HEK293T (cell line): ENCODE measurements around the gene ZBED4.

Experiments
- CTCF ChIA-PET: fragments of 350-600 bp; formaldehyde crosslinking; extraction: SDS; loops from one replicate; lab custom pipeline; 2021; ENCODE audit warnings: antibody characterized with exemption, inconsistent platforms; lab: Yijun Ruan, JAX
- POLR2A ChIA-PET: fragments of 350-600 bp; formaldehyde crosslinking; extraction: SDS; loops from one replicate; lab custom pipeline; 2020; ENCODE audit warnings: antibody characterized with exemption, inconsistent platforms; lab: Yijun Ruan, JAX
- DNase-seq: peaks from one replicate; pipeline ENCODE4 v3.0.0; 2012; ENCODE audit warnings: mixed read lengths; ENCODE audit errors: extremely low spot score
- ARNT ChIP-seq: fragments of 450-650 bp; IDR thresholded peaks from 2 replicates; pipeline ENCODE4 v1.6.1; 2017; ENCODE audit warnings: mild to moderate bottlenecking
- BHLHE40 ChIP-seq: fragments of 450-650 bp; IDR thresholded peaks from 2 replicates; pipeline ENCODE4 v1.6.1; 2016; ENCODE audit warnings: mild to moderate bottlenecking, moderate library complexity, borderline replicate concordance
- CTBP1 ChIP-seq: fragments of 450-650 bp; IDR thresholded peaks from 2 replicates; pipeline ENCODE4 v1.6.1; 2016; ENCODE audit warnings: borderline replicate concordance
- ELF4 ChIP-seq: fragments of 450-650 bp; IDR thresholded peaks from 2 replicates; pipeline ENCODE4 v1.6.1; 2017; ENCODE audit warnings: antibody characterized with exemption
- FOXA1 ChIP-seq: fragments of 450-650 bp; IDR thresholded peaks from 2 replicates; pipeline ENCODE4 v1.6.1; 2016; ENCODE audit warnings: mild to moderate bottlenecking
- FOXK2 ChIP-seq: fragments of 450-650 bp; IDR thresholded peaks from 2 replicates; pipeline ENCODE4 v1.6.1; 2016; ENCODE audit warnings: mild to moderate bottlenecking
- FOXM1 ChIP-seq: fragments of 450-650 bp; IDR thresholded peaks from 2 replicates; pipeline ENCODE4 v1.6.1; 2017; ENCODE audit warnings: mild to moderate bottlenecking, borderline replicate concordance
- HDGF ChIP-seq: fragments of 450-650 bp; IDR thresholded peaks from 2 replicates; pipeline ENCODE4 v1.6.1; 2017; ENCODE audit warnings: antibody characterized with exemption, borderline replicate concordance
- L3MBTL2 ChIP-seq: fragments of 450-650 bp; conservative IDR thresholded peaks from 2 replicates; pipeline ENCODE4 v1.6.1; 2016; ENCODE audit warnings: mild to moderate bottlenecking
- LEF1 ChIP-seq: fragments of 450-650 bp; IDR thresholded peaks from 2 replicates; pipeline ENCODE4 v1.6.1; 2017; ENCODE audit warnings: mild to moderate bottlenecking, borderline replicate concordance
- NFRKB ChIP-seq: fragments of 450-650 bp; IDR thresholded peaks from 2 replicates; pipeline ENCODE4 v1.6.1; 2016; ENCODE audit warnings: mild to moderate bottlenecking, moderate library complexity
- SP1 ChIP-seq: fragments of 450-650 bp; IDR thresholded peaks from 2 replicates; pipeline ENCODE4 v1.6.1; 2017
- SUZ12 ChIP-seq: fragments of 450-650 bp; IDR thresholded peaks from 2 replicates; pipeline ENCODE4 v1.6.1; 2016; ENCODE audit warnings: mild to moderate bottlenecking
- TARDBP ChIP-seq: fragments of 450-650 bp; IDR thresholded peaks from 2 replicates; pipeline ENCODE4 v1.6.1; 2016
- ZNF384 ChIP-seq: fragments of 450-650 bp; IDR thresholded peaks from 2 replicates; pipeline ENCODE4 v1.6.1; 2016
- TF ChIP-seq, protein P1 (sequence below): fragments of 450-650 bp; IDR thresholded peaks from 2 replicates; pipeline ENCODE4 v1.6.1; 2016

ZBED4 gene

DNA sequence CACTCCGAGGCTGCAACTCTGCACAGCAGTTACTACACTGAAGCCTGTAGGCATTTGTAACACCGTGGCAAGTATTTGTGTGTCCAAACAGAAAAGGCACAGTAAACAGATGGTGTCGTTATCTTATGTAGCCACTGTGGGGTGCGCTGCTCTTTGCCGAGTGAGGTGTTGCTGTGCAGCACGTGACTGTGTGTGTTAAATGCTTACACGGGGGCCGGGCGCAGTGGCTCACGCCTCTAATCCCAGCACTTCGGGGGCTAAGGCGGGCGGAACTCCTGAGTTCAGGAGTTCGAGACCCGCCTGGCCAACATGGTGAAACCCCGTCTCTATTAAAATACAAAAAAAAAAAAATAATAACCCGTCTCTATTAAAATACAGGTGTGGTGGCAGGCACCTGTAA is 11.5 kb downstream of the ZBED4 start:
- ChIA-PET CTCF (no interaction called here), POLR2A (no interaction called here)
- TF ChIP-seq FOXK2 (no peak), LEF1 (no peak), L3MBTL2 (no peak), ARNT (no peak), ZNF384 (no peak), NFRKB (no peak), CTBP1 (no peak), ELF4 (no peak), SP1 (no peak), TARDBP (no peak), BHLHE40 (no peak), FOXM1 (no peak), FOXA1 (no peak), SUZ12 (no peak), HDGF (no peak)
- TF ChIP-seq, protein P1, sequence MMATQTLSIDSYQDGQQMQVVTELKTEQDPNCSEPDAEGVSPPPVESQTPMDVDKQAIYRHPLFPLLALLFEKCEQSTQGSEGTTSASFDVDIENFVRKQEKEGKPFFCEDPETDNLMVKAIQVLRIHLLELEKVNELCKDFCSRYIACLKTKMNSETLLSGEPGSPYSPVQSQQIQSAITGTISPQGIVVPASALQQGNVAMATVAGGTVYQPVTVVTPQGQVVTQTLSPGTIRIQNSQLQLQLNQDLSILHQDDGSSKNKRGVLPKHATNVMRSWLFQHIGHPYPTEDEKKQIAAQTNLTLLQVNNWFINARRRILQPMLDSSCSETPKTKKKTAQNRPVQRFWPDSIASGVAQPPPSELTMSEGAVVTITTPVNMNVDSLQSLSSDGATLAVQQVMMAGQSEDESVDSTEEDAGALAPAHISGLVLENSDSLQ = no peak
- DNase-seq = no peak

DNA sequence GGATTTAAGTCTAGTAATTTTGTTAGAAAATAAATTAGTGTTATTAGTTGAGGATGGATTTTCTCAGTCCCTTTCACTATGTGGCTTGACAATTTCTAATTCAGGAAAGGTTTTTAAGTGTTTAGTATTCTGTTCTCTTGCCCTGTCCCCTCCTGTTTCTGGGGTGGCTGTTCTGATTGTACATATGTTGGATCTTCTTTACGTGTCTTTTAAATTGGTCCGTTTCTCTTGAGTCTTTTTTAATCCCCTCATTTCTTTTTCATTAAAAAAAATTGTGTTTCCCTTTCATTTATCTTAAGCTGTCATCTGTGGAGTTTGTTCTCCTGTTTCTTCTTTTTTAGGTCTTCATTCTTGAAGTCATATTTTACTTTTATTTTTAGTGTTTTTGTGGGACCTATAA is 12.5 kb downstream of the ZBED4 start:
- no peak for DNase-seq
- POLR2A ChIA-PET = no interaction called here
- no peak for TF ChIP-seq NFRKB
- TF ChIP-seq ZNF384 = no peak
- TF ChIP-seq FOXK2 = no peak
- CTCF ChIA-PET = no interaction called here

DNA sequence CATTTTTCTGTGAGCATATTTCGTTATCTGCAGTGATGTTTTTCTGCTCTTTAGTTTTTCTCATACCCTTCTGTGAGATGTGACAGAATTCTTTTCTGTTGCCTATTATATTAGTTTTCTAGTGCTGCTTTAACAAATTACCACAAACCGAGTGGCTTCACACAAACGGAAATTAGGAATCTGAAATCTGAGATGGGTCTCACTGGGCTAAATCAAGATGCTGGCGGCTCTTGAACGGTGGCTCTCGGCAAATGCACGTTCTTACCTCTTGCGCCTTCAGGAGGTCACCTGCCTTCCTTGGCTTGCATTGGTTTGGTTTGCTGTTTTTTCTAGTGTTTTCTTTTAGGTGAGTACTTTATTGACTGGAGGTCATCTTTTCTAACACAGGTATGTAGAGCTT is 13.0 kb downstream of the ZBED4 start:
- DNase-seq = no peak
- ChIA-PET POLR2A (no interaction called here), CTCF (no interaction called here)
- TF ChIP-seq SP1 (no peak), HDGF (no peak), FOXK2 (no peak), NFRKB (no peak), SUZ12 (no peak), L3MBTL2 (no peak), ZNF384 (no peak), ARNT (no peak), LEF1 (no peak)

DNA sequence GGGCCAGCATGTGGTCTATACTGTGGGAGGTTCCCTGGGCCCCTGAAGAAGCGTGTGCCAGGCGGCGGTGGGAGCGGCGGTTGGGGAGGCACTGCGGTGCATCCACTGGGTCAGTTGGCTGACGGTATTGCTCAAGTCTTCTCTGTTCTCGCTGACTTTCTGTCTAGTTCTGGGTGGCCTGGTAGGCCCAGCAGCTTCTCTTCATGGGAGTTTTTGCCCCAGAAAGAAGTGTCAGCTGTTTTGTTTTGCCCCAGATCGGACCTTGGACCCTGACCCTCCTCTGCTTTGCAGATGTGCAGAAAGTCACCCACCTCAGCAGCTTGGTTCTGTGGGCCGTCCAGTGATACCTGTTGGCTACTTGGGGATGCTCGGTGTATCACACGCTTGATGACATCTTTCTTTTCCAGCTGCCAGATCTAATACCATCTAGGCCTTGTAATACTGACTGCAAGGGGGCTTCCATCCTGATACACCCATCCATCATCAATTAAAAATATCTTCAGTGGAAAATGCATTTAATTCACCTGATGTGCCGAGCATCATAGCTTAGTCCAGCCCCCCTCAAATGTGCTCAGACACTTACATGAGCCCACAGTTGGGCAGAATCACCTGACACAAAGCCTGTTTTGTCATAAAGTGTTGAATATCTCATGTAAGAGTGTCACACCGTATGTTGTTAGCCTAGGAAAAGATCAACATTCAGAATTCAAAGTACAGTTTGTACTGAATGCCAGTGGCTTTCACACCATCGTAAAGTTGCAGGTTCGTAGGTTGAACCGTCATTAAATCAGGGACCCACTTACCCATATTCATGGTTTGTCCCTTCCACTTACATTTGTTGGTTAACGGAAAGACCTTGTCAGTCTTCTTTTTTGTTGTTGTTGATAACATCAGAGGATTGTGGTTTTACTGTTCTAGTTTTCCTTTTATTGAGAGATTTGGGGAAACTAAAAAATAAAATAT is 13.9 kb downstream of the ZBED4 start:
- ChIA-PET CTCF (no interaction called here), POLR2A (no interaction called here)
- DNase-seq = no peak
- TF ChIP-seq LEF1 (no peak), HDGF (no peak)

DNA sequence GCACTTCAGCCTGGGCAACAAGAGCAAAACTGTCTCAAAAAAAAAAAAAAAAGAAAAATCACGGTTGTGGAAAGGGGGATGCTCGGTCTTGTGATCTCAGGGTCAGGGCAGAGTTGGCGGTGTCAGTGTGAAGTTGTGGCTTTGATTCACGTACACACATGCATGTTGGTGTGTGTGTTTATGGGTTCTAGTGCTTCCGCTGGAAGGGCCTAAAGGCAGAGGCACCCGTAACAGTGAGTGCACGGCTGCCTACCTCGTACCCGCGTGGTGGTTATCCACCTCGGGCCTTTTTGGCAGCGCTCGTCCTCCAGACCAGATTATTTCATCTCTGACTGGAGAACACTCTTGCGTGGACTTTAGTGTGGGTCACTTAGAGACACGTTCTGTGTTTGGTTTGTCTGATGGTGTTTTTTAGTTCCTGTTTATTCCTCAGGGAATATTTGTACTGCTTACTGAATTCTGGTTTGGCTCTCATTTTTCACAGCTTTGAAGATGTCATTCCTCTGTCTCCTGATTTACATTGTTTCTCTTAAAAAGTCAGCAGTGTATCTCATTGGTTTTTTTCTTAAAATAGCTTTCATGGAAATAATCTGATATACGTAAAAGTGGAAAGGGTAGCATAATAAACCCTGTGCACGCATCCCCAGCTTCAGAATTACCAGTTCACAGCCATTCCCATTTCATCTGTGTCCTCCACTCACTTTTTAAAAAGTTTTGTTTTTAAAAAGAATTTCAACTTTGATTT is 15.6 kb downstream of the ZBED4 start:
- CTCF ChIA-PET = no interaction called here
- POLR2A ChIA-PET = no interaction called here
- TF ChIP-seq SUZ12 (no peak), FOXA1 (no peak), FOXM1 (no peak), L3MBTL2 (no peak), NFRKB (no peak), TARDBP (no peak), FOXK2 (no peak), CTBP1 (no peak), LEF1 (no peak), ELF4 (no peak), ARNT (no peak), HDGF (no peak), SP1 (no peak), ZNF384 (no peak), BHLHE40 (no peak)
- TF ChIP-seq, protein P1 = no peak
- no peak for DNase-seq

DNA sequence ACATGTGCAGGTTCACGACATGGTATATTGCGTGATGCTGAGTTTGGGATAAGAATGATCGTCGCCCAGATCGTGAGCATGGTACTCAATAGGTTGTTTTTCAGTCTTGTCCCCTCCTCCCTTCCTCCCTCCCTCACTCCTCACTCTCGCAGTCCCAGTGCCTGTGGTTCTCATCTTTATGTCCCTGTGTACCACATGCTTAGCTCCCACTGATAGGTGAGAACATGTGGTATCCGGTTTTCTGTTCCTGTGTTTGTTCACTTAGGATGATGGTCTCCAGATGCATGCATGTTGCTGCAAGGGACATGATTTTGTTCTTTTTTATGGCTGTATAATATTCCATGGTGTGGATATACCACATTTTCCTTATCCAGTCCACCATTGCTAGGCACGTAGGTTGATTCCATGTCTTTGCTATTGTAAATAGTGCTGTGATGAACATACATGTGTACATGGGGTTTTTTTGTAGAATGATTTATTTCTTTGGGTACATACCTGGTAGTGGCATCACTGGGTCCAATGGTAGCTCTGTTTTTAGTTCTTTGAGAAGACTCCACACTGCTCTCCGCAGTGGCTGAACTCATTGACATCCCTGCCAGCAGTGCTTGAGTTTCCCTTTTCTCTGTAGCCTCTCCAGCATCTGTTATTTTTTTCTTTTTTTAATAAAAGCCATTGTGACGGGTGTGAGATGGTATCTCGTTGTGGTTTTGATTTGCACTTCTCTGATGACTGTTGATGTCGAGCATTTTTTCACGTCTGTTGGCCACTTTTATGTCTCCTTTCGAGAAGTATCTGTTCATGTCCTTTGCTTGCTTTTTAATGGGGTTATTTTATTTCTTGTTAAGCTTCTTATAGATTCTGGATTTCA is 16.4 kb downstream of the ZBED4 start:
- no peak for DNase-seq
- TF ChIP-seq TARDBP (no peak), FOXA1 (no peak), FOXK2 (no peak), ZNF384 (no peak), NFRKB (no peak), BHLHE40 (no peak), LEF1 (no peak), ELF4 (no peak), HDGF (no peak), L3MBTL2 (no peak), FOXM1 (no peak)
- TF ChIP-seq, protein P1 = no peak
- ChIA-PET POLR2A (no interaction called here), CTCF (no interaction called here)
